HFFc6 (cell line): ENCODE results near the gene CDV3. TPM values are rescaled to one million over a fixed set of nuclear protein-coding genes. Genes with fewer than 3 reads are reported as not detected.
A peak's percentile ranks its signal among the peaks of the same experiment; 100 is the strongest.

Source experiments
- DNase-seq: peaks from one replicate; pipeline ENCODE4 v3.0.0-alpha.2; 2018
- H3K27ac Mint-ChIP-seq: 2 replicates; pipeline ENCODE4 v1.8.0; 2020; ENCODE audit warnings: mild to moderate bottlenecking, mixed read lengths
- H3K27me3 Mint-ChIP-seq: 2 replicates; pipeline ENCODE4 v1.8.0; 2021; ENCODE audit warnings: mild to moderate bottlenecking, moderate library complexity, mixed read lengths; ENCODE audit not compliant: insufficient read depth
- H3K36me3 Mint-ChIP-seq: 2 replicates; pipeline ENCODE4 v1.8.0; 2021; ENCODE audit warnings: low read depth, mixed read lengths
- H3K4me1 Mint-ChIP-seq: 2 replicates; pipeline ENCODE4 v1.8.0; 2020; ENCODE audit warnings: low read depth, mixed read lengths
- H3K4me3 Mint-ChIP-seq: 2 replicates; pipeline ENCODE4 v1.8.0; 2020; ENCODE audit warnings: mild to moderate bottlenecking, moderate library complexity, mixed read lengths
- H3K9me3 Mint-ChIP-seq: 2 replicates; pipeline ENCODE4 v1.8.0; 2020; ENCODE audit warnings: mild to moderate bottlenecking, mixed read lengths
- CTCF ChIP-seq: fragments of 200-600 bp; sonication (generic); IDR thresholded peaks from 2 replicates; pipeline ENCODE4 v1.5.0; 2021; ENCODE audit warnings: antibody characterized with exemption, mild to moderate bottlenecking
- total RNA-seq, 6 experiments: library from RNA; stranded (reverse); fragmentation: NEBNext Ultra II Directional; extraction: Animal tissue kit (Norgen Biotek cat#: 25700); gene quantifications; 2 replicates in 1 of 6; 3 replicates in 5 of 6; pipeline ENCODE4 v1.2.3, GENCODE V29; 2021

Gene CDV3
- total RNA-seq, 6 experiments from 2014 or later: 163 to 208 (median 184) TPM

GRCh38 chr3:133561679-133562078, 11.8 kb upstream of the CDV3 start:
- H3K4me1 Mint-ChIP-seq: peaks cover 21% of the 10 kb centered on the region
- H3K27ac Mint-ChIP-seq: no peak overlapping the region
- no peak overlapping the region for H3K4me3 Mint-ChIP-seq
- no peaks in the 10 kb centered on the region; the same call in 1 of the 2 replicates for H3K27me3 Mint-ChIP-seq
- peaks cover 5% of the 10 kb centered on the region for H3K9me3 Mint-ChIP-seq
- no peak for DNase-seq
- H3K36me3 Mint-ChIP-seq: no peaks in the 10 kb centered on the region
- TF ChIP-seq CTCF: no peak

GRCh38 chr3:133562376-133562775, 11.1 kb upstream of the CDV3 start:
- peaks cover 25% of the 10 kb centered on the region for H3K4me1 Mint-ChIP-seq
- no peaks in the 10 kb centered on the region for H3K36me3 Mint-ChIP-seq
- no peak for DNase-seq
- H3K4me3 Mint-ChIP-seq: no peak overlapping the region
- no peak overlapping the region for H3K27ac Mint-ChIP-seq
- peaks cover 5% of the 10 kb centered on the region for H3K9me3 Mint-ChIP-seq
- no peak for TF ChIP-seq CTCF
- no peaks in the 10 kb centered on the region; the same call in 1 of the 2 replicates for H3K27me3 Mint-ChIP-seq

DNA sequence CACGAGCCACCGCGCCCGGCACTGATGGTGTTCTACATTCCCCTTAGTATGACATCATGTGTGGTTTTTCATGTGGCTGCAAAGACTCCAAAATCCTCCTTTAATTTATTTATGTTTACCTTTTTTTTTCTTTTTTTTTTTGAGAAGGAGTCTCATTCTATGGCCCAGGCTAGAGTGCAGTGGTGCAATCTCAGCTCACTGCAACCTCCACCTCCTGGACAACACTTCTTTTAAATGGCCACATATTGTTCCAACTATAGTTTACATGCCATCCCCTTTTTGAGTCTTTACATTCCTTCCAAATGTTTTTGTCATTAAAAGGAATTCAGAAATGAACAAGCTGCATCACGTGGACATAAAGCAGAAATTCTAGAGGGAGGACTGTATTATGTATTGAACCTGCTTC, 10.3 kb upstream of the CDV3 start:
- Mint-ChIP-seq H3K36me3 (no peaks in the 10 kb centered on the region), H3K27ac (no peak overlapping the region)
- peak; percentile 49 for DNase-seq

DNA sequence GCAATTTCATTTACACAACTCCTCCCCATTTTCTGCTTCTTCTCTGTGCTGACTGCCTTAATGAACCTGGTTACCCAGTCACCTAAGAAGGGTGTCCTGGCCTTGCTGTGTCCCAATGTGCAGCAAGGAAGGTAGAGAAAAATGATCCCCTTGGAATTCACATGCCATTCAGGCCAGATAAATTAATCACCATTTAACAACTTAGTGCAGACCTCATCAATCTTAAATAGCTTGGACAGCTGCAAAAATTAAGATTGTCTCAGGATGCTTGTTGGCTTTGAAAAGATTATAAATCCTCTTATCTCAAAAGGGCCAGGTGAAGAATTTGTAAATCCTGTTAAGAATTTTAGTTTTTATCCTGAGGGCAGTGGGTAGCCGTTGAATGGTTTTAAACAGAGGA, 9.7 kb upstream of the CDV3 start:
- H3K27ac Mint-ChIP-seq: no peak overlapping the region
- no peak overlapping the region for H3K4me3 Mint-ChIP-seq
- peaks cover 39% of the 10 kb centered on the region for H3K4me1 Mint-ChIP-seq
- no peak for TF ChIP-seq CTCF
- H3K27me3 Mint-ChIP-seq: no peaks in the 10 kb centered on the region; the same call in 1 of the 2 replicates
- no peak for DNase-seq
- H3K9me3 Mint-ChIP-seq: peaks cover 2% of the 10 kb centered on the region; the same call in 1 of the 2 replicates
- H3K36me3 Mint-ChIP-seq: no peaks in the 10 kb centered on the region

More for the DNA sequence above, 10.3 kb upstream of the CDV3 start:
- Mint-ChIP-seq H3K9me3 (peaks cover 5% of the 10 kb centered on the region), H3K4me3 (peak overlapping the region; percentile 25), H3K27me3 (no peaks in the 10 kb centered on the region; the same call in 1 of the 2 replicates), H3K4me1 (peaks cover 33% of the 10 kb centered on the region)
- no peak for TF ChIP-seq CTCF

- no peak for TF ChIP-seq CTCF
- H3K9me3 Mint-ChIP-seq: no peaks in the 10 kb centered on the region
- peaks cover 2% of the 10 kb centered on the region for H3K27me3 Mint-ChIP-seq
- DNase-seq: peak; percentile 95
- peak overlapping the region; percentile 69 for H3K4me3 Mint-ChIP-seq
- H3K4me1 Mint-ChIP-seq: peaks cover 68% of the 10 kb centered on the region
- H3K27ac Mint-ChIP-seq: peak overlapping the region; percentile 93
- H3K36me3 Mint-ChIP-seq: no peaks in the 10 kb centered on the region
Measured at GRCh38 chr3:133568294-133569014, 5.0 kb upstream of the CDV3 start.
